ENCODE results near the gene CALM1.
A peak's percentile ranks its signal among the peaks of the same experiment; 100 is the strongest.

CALM1 gene

DNA sequence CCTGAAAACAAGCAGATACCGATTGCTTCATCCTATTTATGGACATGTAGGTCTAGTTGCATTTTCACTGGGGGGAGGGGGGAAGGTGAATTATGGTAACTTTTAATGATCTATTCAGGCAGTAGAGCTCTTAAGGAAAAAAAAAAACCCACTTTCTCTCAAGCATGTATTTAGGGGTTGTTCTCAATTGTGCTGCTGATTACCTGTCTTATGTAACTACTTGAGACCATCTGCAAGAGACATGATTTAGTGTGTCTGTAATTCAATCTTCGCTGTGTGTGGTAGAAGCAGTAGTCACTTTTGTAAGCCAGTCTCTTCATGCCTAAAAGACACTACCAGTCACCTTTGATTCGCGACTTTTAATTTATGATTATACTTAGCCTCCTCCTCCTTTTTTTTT lies 8.9 kb downstream of the CALM1 start (continued):
- TF ChIP-seq, protein P1, sequence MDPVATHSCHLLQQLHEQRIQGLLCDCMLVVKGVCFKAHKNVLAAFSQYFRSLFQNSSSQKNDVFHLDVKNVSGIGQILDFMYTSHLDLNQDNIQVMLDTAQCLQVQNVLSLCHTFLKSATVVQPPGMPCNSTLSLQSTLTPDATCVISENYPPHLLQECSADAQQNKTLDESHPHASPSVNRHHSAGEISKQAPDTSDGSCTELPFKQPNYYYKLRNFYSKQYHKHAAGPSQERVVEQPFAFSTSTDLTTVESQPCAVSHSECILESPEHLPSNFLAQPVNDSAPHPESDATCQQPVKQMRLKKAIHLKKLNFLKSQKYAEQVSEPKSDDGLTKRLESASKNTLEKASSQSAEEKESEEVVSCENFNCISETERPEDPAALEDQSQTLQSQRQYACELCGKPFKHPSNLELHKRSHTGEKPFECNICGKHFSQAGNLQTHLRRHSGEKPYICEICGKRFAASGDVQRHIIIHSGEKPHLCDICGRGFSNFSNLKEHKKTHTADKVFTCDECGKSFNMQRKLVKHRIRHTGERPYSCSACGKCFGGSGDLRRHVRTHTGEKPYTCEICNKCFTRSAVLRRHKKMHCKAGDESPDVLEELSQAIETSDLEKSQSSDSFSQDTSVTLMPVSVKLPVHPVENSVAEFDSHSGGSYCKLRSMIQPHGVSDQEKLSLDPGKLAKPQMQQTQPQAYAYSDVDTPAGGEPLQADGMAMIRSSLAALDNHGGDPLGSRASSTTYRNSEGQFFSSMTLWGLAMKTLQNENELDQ (tag by site-specific recombination; IDR thresholded peaks at IDR 0.05; ENCODE audit: low read depth) = no peak
- peak; percentile 73 for TF ChIP-seq ZBTB17 (tag by site-specific recombination; IDR thresholded peaks at IDR 0.05)
- no peak; the same call in 1 of the 2 replicates for TF ChIP-seq ZNF596 (tag by site-specific recombination; IDR thresholded peaks at IDR 0.05)
- no peak for TF ChIP-seq ZNF211 (tag by site-specific recombination; IDR thresholded peaks at IDR 0.05; ENCODE audit: low read depth)
- TF ChIP-seq ZNF707 (tag by site-specific recombination; IDR thresholded peaks at IDR 0.05) = no peak
- no peak for TF ChIP-seq HOXC10 (CRISPR knock-in tag; IDR thresholded peaks at IDR 0.05)
- TF ChIP-seq KLF10 (tag by site-specific recombination; IDR thresholded peaks at IDR 0.05) = 0 out of 2 replicates have a peak, but pooled peaks have one; percentile 47
- TF ChIP-seq, protein P2, sequence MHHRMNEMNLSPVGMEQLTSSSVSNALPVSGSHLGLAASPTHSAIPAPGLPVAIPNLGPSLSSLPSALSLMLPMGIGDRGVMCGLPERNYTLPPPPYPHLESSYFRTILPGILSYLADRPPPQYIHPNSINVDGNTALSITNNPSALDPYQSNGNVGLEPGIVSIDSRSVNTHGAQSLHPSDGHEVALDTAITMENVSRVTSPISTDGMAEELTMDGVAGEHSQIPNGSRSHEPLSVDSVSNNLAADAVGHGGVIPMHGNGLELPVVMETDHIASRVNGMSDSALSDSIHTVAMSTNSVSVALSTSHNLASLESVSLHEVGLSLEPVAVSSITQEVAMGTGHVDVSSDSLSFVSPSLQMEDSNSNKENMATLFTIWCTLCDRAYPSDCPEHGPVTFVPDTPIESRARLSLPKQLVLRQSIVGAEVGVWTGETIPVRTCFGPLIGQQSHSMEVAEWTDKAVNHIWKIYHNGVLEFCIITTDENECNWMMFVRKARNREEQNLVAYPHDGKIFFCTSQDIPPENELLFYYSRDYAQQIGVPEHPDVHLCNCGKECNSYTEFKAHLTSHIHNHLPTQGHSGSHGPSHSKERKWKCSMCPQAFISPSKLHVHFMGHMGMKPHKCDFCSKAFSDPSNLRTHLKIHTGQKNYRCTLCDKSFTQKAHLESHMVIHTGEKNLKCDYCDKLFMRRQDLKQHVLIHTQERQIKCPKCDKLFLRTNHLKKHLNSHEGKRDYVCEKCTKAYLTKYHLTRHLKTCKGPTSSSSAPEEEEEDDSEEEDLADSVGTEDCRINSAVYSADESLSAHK (tag by site-specific recombination; IDR thresholded peaks at IDR 0.05) = peak; percentile 89
- no peak for TF ChIP-seq ZNF16 (tag by site-specific recombination; IDR thresholded peaks at IDR 0.05; ENCODE audit: low read depth)
- TF ChIP-seq ZNF623 (tag by site-specific recombination; IDR thresholded peaks at IDR 0.05) = 0 out of 2 replicates have a peak, but pooled peaks have one; percentile 16
- no peak for TF ChIP-seq ZNF610 (tag by site-specific recombination; IDR thresholded peaks at IDR 0.05; ENCODE audit: borderline replicate concordance)
- no peak for TF ChIP-seq RBAK (tag by site-specific recombination; IDR thresholded peaks at IDR 0.05)
- TF ChIP-seq, protein P3, sequence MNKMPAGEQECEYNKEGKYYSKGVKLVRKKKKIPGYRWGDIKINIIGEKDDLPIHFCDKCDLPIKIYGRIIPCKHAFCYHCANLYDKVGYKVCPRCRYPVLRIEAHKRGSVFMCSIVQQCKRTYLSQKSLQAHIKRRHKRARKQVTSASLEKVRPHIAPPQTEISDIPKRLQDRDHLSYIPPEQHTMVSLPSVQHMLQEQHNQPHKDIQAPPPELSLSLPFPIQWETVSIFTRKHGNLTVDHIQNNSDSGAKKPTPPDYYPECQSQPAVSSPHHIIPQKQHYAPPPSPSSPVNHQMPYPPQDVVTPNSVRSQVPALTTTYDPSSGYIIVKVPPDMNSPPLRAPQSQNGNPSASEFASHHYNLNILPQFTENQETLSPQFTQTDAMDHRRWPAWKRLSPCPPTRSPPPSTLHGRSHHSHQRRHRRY (tag by site-specific recombination; IDR thresholded peaks at IDR 0.05) = no peak
- TF ChIP-seq ZNF223 (tag by site-specific recombination; IDR thresholded peaks at IDR 0.05) = no peak
- TF ChIP-seq ZNF473 (tag by site-specific recombination; IDR thresholded peaks at IDR 0.05) = no peak
- no peak for TF ChIP-seq ZIC2 (tag by site-specific recombination; IDR thresholded peaks at IDR 0.05)
- TF ChIP-seq ZNF202 (tag by site-specific recombination; IDR thresholded peaks at IDR 0.05; ENCODE audit: borderline replicate concordance) = no peak
- no peak for TF ChIP-seq ZNF514 (tag by site-specific recombination; IDR thresholded peaks at IDR 0.05)
- no peak for TF ChIP-seq ZNF274 (IDR thresholded peaks at IDR 0.05; ENCODE audit: low read length)
- no peak for TF ChIP-seq ZNF274 (tag by site-specific recombination; IDR thresholded peaks at IDR 0.05; ENCODE audit: borderline replicate concordance)
- TF ChIP-seq ZNF626 (tag by site-specific recombination; IDR thresholded peaks at IDR 0.05) = no peak
- TF ChIP-seq, protein P4, sequence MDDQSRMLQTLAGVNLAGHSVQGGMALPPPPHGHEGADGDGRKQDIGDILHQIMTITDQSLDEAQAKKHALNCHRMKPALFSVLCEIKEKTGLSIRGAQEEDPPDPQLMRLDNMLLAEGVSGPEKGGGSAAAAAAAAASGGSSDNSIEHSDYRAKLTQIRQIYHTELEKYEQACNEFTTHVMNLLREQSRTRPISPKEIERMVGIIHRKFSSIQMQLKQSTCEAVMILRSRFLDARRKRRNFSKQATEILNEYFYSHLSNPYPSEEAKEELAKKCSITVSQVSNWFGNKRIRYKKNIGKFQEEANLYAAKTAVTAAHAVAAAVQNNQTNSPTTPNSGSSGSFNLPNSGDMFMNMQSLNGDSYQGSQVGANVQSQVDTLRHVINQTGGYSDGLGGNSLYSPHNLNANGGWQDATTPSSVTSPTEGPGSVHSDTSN (CRISPR knock-in tag; IDR thresholded peaks at IDR 0.05) = no peak
- TF ChIP-seq ZNF391 (tag by site-specific recombination; IDR thresholded peaks at IDR 0.05; ENCODE audit: borderline replicate concordance, low read depth) = peak; percentile 57; the same call in 1 of the 2 replicates
- peak; percentile 30; the same call in 1 of the 2 replicates for TF ChIP-seq ZNF558 (tag by site-specific recombination; IDR thresholded peaks at IDR 0.05)
- no peak for TF ChIP-seq ZNF544 (tag by site-specific recombination; IDR thresholded peaks at IDR 0.05)
- TF ChIP-seq SP7 (tag by site-specific recombination; IDR thresholded peaks at IDR 0.05) = peak; percentile 100
- TF ChIP-seq ZSCAN16 (tag by site-specific recombination; IDR thresholded peaks at IDR 0.05) = no peak
- no peak for TF ChIP-seq ZNF701 (tag by site-specific recombination; IDR thresholded peaks at IDR 0.05)
- no peak for TF ChIP-seq ZNF311 (tag by site-specific recombination; IDR thresholded peaks at IDR 0.05; ENCODE audit: borderline replicate concordance)
- TF ChIP-seq, protein P5, sequence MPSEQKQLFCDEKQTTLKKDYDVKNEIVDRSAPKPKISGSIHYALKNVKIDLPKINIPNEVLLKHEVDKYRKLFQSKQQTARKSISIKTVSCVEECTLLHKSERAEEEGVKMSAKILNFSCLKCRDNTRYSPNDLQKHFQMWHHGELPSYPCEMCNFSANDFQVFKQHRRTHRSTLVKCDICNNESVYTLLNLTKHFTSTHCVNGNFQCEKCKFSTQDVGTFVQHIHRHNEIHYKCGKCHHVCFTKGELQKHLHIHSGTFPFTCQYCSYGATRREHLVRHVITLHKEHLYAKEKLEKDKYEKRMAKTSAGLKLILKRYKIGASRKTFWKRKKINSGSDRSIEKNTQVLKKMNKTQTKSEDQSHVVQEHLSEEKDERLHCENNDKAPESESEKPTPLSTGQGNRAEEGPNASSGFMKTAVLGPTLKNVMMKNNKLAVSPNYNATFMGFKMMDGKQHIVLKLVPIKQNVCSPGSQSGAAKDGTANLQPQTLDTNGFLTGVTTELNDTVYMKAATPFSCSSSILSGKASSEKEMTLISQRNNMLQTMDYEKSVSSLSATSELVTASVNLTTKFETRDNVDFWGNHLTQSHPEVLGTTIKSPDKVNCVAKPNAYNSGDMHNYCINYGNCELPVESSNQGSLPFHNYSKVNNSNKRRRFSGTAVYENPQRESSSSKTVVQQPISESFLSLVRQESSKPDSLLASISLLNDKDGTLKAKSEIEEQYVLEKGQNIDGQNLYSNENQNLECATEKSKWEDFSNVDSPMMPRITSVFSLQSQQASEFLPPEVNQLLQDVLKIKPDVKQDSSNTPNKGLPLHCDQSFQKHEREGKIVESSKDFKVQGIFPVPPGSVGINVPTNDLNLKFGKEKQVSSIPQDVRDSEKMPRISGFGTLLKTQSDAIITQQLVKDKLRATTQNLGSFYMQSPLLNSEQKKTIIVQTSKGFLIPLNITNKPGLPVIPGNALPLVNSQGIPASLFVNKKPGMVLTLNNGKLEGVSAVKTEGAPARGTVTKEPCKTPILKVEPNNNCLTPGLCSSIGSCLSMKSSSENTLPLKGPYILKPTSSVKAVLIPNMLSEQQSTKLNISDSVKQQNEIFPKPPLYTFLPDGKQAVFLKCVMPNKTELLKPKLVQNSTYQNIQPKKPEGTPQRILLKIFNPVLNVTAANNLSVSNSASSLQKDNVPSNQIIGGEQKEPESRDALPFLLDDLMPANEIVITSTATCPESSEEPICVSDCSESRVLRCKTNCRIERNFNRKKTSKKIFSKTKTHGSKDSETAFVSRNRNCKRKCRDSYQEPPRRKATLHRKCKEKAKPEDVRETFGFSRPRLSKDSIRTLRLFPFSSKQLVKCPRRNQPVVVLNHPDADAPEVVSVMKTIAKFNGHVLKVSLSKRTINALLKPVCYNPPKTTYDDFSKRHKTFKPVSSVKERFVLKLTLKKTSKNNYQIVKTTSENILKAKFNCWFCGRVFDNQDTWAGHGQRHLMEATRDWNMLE (tag by site-specific recombination; conservative IDR thresholded peaks at IDR 0.05; ENCODE audit: low read depth) = no peak

Data from HEK293 (cell line).